RWPE2 (cell line): ENCODE measurements around the gene IL18BP.

Experiments used
- ATAC-seq: fragments of 200-7000 bp; cut with Tn5 transposase; 3 replicates; pipeline ENCODE4 v1.9.1; 2021; ENCODE audit warnings: low read depth
- DNase-seq: peaks from one replicate; pipeline ENCODE4 v3.0.0-alpha.2; 2020; ENCODE audit warnings: low spot score
- H3K27ac ChIP-seq: fragments of 450-650 bp; 2 replicates; pipeline ENCODE4 v1.5.1; 2017; ENCODE audit warnings: mild to moderate bottlenecking; ENCODE audit not compliant: poor library complexity, severe bottlenecking
- H3K27me3 ChIP-seq: fragments of 250-450 bp; sonication (Bioruptor Pico); 2 replicates; pipeline ENCODE4 v1.5.1; 2021; ENCODE audit warnings: mild to moderate bottlenecking, moderate library complexity; ENCODE audit not compliant: insufficient read depth, poor library complexity, severe bottlenecking
- H3K36me3 ChIP-seq: fragments of 250-450 bp; sonication (Bioruptor Pico); 2 replicates; pipeline ENCODE4 v1.5.1; 2020; ENCODE audit warnings: low read depth, mild to moderate bottlenecking, moderate library complexity
- H3K4me1 ChIP-seq: fragments of 250-450 bp; sonication (Bioruptor Pico); 2 replicates; pipeline ENCODE4 v1.5.1; 2021; ENCODE audit warnings: mild to moderate bottlenecking, moderate library complexity; ENCODE audit not compliant: insufficient read depth, poor library complexity, severe bottlenecking
- H3K4me3 ChIP-seq: fragments of 250-450 bp; sonication (Bioruptor Pico); 2 replicates; pipeline ENCODE4 v1.5.1; 2021; ENCODE audit warnings: mild to moderate bottlenecking, moderate library complexity; ENCODE audit not compliant: severe bottlenecking
- H3K9me3 ChIP-seq: fragments of 250-450 bp; sonication (Bioruptor Pico); 2 replicates; pipeline ENCODE4 v1.5.1; 2021; ENCODE audit warnings: mild to moderate bottlenecking, moderate library complexity; ENCODE audit not compliant: severe bottlenecking
- TF ChIP-seq, protein P1 (sequence below): fragments of 450-650 bp; IDR thresholded peaks from one replicate; pipeline ENCODE4 v1.5.1; 2017; ENCODE audit warnings: mild to moderate bottlenecking, moderate library complexity; ENCODE audit not compliant: poor library complexity, severe bottlenecking

IL18BP gene

DNA sequence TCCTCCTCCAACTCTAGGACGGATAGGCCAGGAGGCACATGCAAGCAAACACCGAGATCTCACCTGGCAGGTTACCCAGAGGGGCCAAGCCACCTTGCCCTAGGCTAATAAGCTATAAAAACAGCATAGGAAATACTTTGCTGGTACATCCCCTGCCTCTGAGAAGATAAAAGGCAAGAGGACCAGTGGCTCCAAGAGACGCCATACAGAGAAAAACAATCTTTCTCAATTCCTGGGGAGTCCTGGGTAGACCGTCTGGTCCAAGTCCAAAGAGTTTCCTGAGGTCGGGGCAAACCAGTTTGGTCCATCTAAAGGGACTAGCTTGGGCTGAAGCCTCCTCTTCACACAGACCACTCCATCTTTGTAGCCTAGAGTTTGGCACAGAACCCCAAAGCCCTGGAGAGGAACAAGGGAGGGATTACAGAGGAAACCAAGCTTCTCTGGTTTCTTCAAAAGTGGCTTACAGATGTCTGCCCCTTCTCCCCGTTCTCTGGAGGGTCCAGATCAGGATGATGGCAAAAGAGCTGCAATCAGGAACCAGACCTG is 41.2 kb downstream of the IL18BP start:
- Histone ChIP-seq H3K27ac (peak overlapping the region; percentile 84), H3K9me3 (no peaks in the 10 kb centered on the region), H3K36me3 (peaks cover 17% of the 10 kb centered on the region), H3K27me3 (no peaks in the 10 kb centered on the region), H3K4me3 (peak overlapping the region; percentile 52), H3K4me1 (peaks cover 38% of the 10 kb centered on the region)
- no peak for ATAC-seq
- no peak for DNase-seq
- TF ChIP-seq, protein P1, sequence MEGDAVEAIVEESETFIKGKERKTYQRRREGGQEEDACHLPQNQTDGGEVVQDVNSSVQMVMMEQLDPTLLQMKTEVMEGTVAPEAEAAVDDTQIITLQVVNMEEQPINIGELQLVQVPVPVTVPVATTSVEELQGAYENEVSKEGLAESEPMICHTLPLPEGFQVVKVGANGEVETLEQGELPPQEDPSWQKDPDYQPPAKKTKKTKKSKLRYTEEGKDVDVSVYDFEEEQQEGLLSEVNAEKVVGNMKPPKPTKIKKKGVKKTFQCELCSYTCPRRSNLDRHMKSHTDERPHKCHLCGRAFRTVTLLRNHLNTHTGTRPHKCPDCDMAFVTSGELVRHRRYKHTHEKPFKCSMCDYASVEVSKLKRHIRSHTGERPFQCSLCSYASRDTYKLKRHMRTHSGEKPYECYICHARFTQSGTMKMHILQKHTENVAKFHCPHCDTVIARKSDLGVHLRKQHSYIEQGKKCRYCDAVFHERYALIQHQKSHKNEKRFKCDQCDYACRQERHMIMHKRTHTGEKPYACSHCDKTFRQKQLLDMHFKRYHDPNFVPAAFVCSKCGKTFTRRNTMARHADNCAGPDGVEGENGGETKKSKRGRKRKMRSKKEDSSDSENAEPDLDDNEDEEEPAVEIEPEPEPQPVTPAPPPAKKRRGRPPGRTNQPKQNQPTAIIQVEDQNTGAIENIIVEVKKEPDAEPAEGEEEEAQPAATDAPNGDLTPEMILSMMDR: no peak

DNA sequence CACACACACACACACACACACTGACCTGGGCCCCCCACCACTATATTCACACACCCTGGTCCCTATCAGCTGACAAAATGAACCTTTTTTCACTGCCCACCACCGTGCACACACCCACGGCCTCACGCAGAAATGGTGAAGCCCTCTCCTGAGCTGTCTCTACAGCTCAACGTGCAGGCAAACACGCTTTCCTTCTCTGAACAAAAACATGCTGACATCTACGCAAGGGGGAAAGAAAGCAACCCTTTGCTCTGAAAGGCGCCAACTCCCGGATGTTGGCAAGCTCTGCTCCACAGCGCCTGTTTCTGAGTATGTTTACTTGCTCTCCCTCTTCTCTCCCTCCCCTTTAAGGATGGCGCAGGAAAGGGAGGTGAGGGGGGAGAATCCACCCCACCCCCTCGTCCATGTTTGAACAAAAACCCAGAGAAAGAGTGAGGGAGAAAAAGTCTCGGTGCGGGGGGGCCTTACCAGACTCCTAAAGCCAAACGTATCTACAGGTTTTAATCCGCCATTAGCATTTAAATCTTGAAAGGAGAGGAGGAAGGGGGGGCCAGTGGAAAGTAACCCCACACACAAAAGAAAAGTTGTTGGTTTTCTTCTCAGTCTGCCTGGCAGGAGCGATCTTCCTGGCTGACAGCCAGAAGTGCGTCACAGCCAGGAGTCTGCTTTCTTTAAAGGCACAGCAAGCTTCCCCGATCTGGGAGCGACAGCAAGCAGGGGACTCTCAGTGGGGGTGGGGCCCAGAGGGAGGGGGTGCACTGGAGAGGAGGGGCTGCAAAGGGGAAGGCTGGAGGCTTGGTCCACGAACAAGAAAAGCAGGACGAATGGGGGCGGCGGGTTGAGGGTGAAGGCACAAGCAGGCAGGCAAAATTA is 42.0 kb downstream of the IL18BP start:
- H3K27me3 ChIP-seq: no peaks in the 10 kb centered on the region
- TF ChIP-seq, protein P1: no peak
- H3K9me3 ChIP-seq: no peaks in the 10 kb centered on the region
- ATAC-seq (peak; percentile 63), DNase-seq (peak; percentile 78)
- H3K36me3 ChIP-seq: peaks cover 9% of the 10 kb centered on the region
- H3K4me3 ChIP-seq: peak overlapping the region; percentile 52
- H3K4me1 ChIP-seq: peaks cover 38% of the 10 kb centered on the region
- peak overlapping the region; percentile 84 for H3K27ac ChIP-seq

DNA sequence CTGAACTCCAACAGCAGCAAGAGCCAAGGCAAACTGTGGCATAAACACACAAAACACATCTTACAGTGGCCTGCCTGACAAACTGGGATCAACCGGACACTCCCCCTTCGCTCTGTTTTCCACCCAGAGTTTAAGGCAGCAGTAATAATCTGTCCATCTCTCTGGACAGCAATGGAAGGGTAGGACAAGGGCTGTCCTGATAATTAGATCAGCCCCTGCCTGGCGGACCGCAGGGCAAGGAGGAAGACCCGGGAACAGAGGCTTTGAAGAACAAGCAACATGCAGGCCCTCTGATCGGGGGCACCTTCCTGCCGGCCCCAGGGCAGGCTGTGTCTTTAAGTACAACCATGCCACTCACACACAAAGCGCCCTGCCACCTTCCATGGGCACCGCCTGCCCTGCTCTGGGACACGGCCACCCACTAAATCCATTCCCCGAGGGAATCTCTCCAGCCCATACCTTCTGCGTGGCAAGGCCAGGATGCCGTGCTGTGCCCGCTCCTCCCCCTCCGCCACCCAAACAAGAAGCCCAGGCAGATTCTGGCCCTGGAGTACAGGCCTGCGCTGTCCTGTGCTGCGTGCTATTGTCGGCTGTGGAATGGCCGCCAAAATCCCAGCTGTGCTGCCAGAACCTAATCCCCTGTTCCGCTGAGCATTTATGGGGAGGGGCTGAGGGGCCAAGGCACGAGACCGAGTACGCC is 42.8 kb downstream of the IL18BP start:
- H3K27ac ChIP-seq: peak overlapping the region; percentile 84

DNA sequence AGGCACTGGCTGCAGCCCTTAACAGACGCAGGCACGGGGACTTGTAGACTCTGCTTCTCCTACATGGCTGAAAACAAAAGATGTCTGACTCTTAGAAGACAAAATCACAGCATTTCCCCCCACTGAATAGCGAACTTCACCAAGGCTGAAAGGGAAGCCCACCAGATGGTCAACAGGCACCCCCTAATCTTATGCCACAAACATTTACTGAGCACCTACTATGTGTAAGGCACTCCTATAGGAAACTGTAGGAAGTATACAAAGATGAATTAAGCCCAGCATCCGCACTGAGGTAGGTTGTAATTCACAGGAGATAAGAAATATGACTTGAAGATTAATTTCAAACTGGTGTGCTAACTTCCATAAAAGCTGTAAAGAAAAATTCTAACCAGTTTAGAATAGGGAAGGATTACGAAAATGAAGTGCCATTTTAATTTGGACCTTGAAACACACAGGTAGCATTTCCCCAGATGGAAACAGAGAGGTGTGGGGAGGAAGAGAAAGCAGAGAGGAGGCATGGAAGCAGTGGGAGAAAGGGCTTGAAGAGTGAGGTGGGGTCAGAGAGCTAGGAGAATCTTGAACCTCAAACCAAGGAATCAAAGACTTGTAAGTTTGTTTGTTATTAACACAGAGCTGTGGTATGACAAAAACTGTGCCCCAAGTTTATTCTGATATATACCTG is 43.5 kb downstream of the IL18BP start:
- Histone ChIP-seq H3K27me3 (no peaks in the 10 kb centered on the region), H3K4me1 (peaks cover 38% of the 10 kb centered on the region), H3K27ac (peak overlapping the region; percentile 84), H3K4me3 (peak overlapping the region; percentile 52), H3K36me3 (peaks cover 12% of the 10 kb centered on the region; the same call in 1 of the 2 replicates), H3K9me3 (no peaks in the 10 kb centered on the region)
- no peak for DNase-seq
- TF ChIP-seq, protein P1: no peak
- no peak for ATAC-seq

More for the DNA sequence above, 42.8 kb downstream of the IL18BP start:
- ATAC-seq (peak; percentile 70), DNase-seq (no peak)
- peaks cover 7% of the 10 kb centered on the region; the same call in 1 of the 2 replicates for H3K36me3 ChIP-seq
- TF ChIP-seq, protein P1: no peak
- H3K4me3 ChIP-seq: peak overlapping the region; percentile 52
- no peaks in the 10 kb centered on the region for H3K9me3 ChIP-seq
- H3K4me1 ChIP-seq: peaks cover 38% of the 10 kb centered on the region
- H3K27me3 ChIP-seq: no peaks in the 10 kb centered on the region
